Astrocyte (in vitro differentiated cells and primary cell): ENCODE results near the gene HPN.

Experiments used
- EZH2 ChIP-seq: IDR thresholded peaks from 2 replicates; pipeline ENCODE4 v1.6.1; 2012; ENCODE audit warnings: mild to moderate bottlenecking, low read length, inconsistent platforms; ENCODE audit not compliant: insufficient read depth
- TF ChIP-seq, protein P1 (sequence below): IDR thresholded peaks from 2 replicates; pipeline ENCODE4 v1.5.1; 2011; ENCODE audit warnings: low read depth, mild to moderate bottlenecking, inconsistent platforms, low read length, moderate library complexity; ENCODE audit not compliant: insufficient read depth

DNA sequence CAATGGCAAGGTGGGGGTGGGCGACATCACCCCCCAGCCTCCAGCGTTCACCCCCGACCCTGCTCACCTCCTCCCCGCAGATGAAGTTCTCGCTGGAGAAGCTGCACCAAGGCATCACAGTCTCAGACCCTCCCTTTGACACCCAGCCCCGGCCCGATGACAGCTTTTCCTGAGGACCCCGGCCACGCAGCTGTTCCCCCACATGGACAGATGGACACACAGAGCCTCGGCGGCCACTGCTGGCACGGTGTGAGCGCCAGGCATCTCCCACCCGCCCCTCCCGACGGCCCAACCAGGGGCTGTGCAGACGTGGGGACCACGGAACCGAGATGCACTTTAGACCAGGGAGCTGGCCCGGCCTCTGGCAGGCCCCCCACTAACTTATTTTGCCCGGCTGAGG, 15.6 kb upstream of the HPN start:
- TF ChIP-seq, protein P1, sequence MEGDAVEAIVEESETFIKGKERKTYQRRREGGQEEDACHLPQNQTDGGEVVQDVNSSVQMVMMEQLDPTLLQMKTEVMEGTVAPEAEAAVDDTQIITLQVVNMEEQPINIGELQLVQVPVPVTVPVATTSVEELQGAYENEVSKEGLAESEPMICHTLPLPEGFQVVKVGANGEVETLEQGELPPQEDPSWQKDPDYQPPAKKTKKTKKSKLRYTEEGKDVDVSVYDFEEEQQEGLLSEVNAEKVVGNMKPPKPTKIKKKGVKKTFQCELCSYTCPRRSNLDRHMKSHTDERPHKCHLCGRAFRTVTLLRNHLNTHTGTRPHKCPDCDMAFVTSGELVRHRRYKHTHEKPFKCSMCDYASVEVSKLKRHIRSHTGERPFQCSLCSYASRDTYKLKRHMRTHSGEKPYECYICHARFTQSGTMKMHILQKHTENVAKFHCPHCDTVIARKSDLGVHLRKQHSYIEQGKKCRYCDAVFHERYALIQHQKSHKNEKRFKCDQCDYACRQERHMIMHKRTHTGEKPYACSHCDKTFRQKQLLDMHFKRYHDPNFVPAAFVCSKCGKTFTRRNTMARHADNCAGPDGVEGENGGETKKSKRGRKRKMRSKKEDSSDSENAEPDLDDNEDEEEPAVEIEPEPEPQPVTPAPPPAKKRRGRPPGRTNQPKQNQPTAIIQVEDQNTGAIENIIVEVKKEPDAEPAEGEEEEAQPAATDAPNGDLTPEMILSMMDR: no peak
- no peak for TF ChIP-seq EZH2
